ENCODE results near the gene FOLR1.
A peak's percentile ranks its signal among the peaks of the same experiment; 100 is the strongest.

Gene FOLR1

DNA sequence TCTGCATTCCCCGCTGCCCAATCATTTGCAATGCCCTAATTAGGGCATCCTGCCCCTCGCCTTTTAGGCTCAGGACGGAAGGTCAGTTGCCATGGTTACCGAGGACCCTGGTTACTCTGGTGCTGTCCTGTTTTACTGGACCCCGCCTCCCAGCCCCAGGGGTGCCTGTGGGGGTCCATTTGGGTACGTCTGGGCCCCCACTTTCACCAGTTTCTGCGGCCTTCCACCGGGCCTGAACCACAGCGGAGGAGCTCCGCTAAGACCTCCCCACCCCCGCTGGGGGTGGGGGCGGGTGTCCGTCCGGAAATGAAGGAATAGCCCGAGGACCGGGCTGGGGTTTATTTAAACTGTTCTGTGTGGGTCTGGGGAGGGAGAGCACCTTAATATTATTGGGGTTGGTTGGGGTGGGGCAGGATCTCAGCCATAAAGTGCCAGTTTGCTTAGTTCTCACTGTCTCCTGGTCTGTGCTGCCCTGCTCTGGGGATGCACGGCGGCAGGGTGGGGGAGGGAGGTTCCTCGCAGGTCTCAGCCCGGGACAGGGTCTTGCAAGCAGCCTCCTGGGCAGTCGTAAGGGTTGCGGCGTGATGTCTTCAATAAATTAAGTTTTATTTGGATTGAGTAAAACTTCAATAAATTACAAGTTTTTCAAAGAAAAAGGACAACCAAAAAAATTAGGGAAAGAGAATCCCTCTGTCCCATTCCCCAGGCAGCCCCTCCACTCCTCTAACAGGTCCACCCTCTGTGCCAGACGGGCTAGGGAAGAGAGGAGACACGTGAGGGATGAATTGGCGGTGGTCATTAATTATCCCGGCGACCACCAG, 46.8 kb downstream of the FOLR1 start:
- no peak for TF ChIP-seq CTCF (conservative IDR thresholded peaks at IDR 0.05; ENCODE audit: control insufficient read depth, insufficient read depth, low read depth, low read length)
- no peak for DNase-seq (ENCODE audit: low read depth)
- H3K4me3 ChIP-seq (ENCODE audit: control insufficient read depth, low read depth, low read length) = no peak overlapping the region

- no peak for TF ChIP-seq CTCF (conservative IDR thresholded peaks at IDR 0.05; ENCODE audit: control insufficient read depth, insufficient read depth, low read depth, low read length)
These were observed 47.4 kb downstream of the FOLR1 start for GRCh38 chr11:72239313-72239848.

DNA sequence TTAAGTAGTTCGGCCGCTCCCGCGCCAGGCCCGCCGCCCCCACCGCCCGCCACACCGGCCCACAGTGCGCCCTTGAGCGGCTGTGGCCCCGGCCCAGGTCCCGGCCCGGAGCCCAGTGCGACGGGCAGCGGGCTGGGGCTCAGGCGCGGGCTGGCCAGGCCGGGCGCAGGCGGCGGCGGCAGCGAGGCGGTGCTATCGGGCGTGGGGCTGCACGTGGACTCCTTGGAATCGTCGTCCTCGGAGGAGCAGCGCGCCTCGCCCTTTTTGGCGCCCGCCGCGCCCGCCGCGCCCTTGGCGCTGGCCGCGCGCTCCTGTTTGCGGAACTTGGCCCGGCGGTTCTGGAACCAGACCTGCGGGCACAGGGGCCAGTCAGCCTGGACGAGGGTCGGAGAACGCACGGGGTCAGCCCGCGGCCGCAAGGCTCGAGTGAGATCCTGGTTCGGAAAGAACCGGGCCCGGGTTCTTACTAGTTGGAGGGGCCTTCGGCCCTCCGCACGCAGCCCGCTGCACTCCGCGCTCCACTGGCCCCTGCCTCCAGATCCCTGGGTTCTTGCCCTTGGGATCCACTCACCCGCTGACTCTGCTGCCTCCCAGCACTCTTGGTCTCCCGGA, 48.0 kb downstream of the FOLR1 start:
- TF ChIP-seq CTCF (conservative IDR thresholded peaks at IDR 0.05; ENCODE audit: control insufficient read depth, insufficient read depth, low read depth, low read length) = no peak
- peak; percentile 27 for DNase-seq (ENCODE audit: low read depth)
- no peak overlapping the region for H3K4me3 ChIP-seq (ENCODE audit: control insufficient read depth, low read depth, low read length)

More at GRCh38 chr11:72239313-72239848, 47.4 kb downstream of the FOLR1 start:
- peak overlapping the region; percentile 27 for H3K4me3 ChIP-seq (ENCODE audit: control insufficient read depth, low read depth, low read length)
- DNase-seq (ENCODE audit: low read depth) = peak; percentile 45

GRCh38 chr11:72240461-72241290, 48.7 kb downstream of the FOLR1 start:
- DNase-seq (ENCODE audit: low read depth) = no peak
- H3K4me3 ChIP-seq (ENCODE audit: control insufficient read depth, low read depth, low read length) = no peak overlapping the region
- no peak for TF ChIP-seq CTCF (conservative IDR thresholded peaks at IDR 0.05; ENCODE audit: control insufficient read depth, insufficient read depth, low read depth, low read length)

DNA sequence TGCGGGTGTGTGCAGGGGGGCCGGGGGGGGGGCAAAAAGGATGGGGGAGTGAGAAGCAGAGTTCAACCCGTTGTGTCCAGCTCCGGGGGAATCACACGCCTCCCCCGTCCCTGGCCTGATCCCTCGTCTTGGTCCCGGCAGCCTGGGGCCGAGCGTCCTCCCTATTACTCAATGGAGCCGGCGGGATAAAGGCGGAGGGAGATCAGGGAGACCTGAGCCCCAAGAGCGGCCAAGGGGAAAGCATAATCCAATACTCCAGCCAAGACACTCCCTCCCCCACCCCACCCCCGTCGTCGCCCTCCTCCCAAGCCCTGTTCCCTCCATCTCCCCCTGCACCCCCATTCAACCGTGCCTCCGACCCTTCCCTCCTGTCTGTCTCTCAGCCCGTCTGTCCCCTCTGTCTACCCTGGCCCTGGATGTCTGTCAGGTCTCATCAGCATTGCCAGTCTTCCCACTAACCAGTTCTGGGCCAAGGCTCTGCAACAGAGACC, 49.4 kb downstream of the FOLR1 start:
- DNase-seq (ENCODE audit: low read depth) = no peak
- no peak overlapping the region for H3K4me3 ChIP-seq (ENCODE audit: control insufficient read depth, low read depth, low read length)
- no peak for TF ChIP-seq CTCF (conservative IDR thresholded peaks at IDR 0.05; ENCODE audit: control insufficient read depth, insufficient read depth, low read depth, low read length)

- no peak for TF ChIP-seq CTCF (conservative IDR thresholded peaks at IDR 0.05; ENCODE audit: control insufficient read depth, insufficient read depth, low read depth, low read length)
- DNase-seq (ENCODE audit: low read depth) = no peak
- H3K4me3 ChIP-seq (ENCODE audit: control insufficient read depth, low read depth, low read length) = no peak overlapping the region
These were observed 50.2 kb downstream of the FOLR1 start for GRCh38 chr11:72242141-72242540.
